IgD-negative memory B cell (primary cell): ENCODE measurements around the gene E2F1. TPM values are rescaled to one million over a fixed set of nuclear protein-coding genes. Genes with fewer than 3 reads are reported as not detected.

Experiments used
- H3K27ac Mint-ChIP-seq, 3 donors: one replicate each; pipeline ENCODE4 v1.8.0; 2020 to 2022; ENCODE audit warnings: mild to moderate bottlenecking in 3 of 3, mixed read lengths in 3 of 3, moderate library complexity in 1 of 3
- H3K27me3 Mint-ChIP-seq: one replicate; pipeline ENCODE4 v1.8.0; 2021; ENCODE audit warnings: mixed read lengths
- H3K36me3 Mint-ChIP-seq: one replicate; pipeline ENCODE4 v1.8.0; 2020; ENCODE audit warnings: mild to moderate bottlenecking, mixed read lengths
- H3K4me1 Mint-ChIP-seq, 3 donors: one replicate each; pipeline ENCODE4 v1.8.0; 2020 to 2022; ENCODE audit warnings: mixed read lengths in 3 of 3, mild to moderate bottlenecking in 1 of 3
- H3K4me3 Mint-ChIP-seq, 4 donors: one replicate each; pipeline ENCODE4 v1.8.0; 2020 to 2022; ENCODE audit warnings: mild to moderate bottlenecking in 4 of 4, mixed read lengths in 4 of 4, moderate library complexity in 3 of 4
- H3K9me3 Mint-ChIP-seq, 3 donors: one replicate each; pipeline ENCODE4 v1.8.0; 2020 to 2021; ENCODE audit warnings: mixed read lengths in 3 of 3, mild to moderate bottlenecking in 1 of 3
- polyA plus RNA-seq: library from polyadenylated mRNA; unstranded; fragments of 300-500 nt; fragmentation: Illumina TruSeq; gene quantifications from one replicate; pipeline ENCODE4 v1.2.3, GENCODE V29; 2021

E2F1 gene
- polyA plus RNA-seq, 1 donor from 2014 or later: 0.43 TPM

DNA sequence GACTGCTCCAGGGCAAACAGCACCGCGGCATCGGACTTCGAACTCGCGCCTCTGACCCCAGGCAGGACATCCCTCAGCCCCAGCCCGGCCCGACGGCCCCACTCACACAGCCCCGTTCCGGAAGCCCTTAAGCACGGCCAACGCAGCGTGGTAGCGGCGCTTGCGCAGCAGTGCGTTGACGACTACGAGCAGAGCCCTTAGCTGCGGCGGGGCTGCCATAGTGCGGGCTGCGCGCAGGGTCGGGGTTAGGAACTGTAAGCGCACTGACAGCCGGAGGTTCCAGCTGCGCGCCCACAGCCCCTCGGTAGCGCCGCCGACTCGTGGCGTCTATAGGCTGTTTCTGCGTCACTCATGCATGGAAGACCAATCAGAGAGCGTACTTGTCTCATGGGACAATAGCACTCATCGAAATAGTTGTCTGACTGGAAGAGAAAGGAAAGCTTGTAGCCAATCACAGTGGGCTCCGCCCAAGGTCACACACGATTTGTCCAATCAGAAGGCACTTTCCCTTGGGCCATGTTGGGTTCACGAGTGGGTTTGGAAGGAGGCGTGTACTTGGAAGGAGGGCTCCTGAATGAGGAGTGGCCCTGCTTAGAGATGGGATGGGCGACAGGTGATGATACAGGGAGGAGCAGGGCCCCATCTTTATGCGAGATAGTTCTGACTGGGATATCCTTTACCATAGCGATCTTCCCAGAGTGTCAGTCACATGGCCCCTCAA is 34.0 kb upstream of the E2F1 start, which contains the start of gene PXMP4:
TSS of gene PXMP4 (minus strand) at position 322 of the 721 bp plus-strand sequence. CDS start at position 219, 103 bp downstream.
- H3K9me3 Mint-ChIP-seq: peaks cover 0 to 2% (median 1%) of the 10 kb centered on the region in 3 donors
- H3K27me3 Mint-ChIP-seq: no peaks in the 10 kb centered on the region
- H3K4me3 Mint-ChIP-seq: peak within 1 kb of the TSS; percentile 70 to 99 (median 96)
- H3K36me3 Mint-ChIP-seq: peaks cover 5% of the 10 kb centered on the region
- peaks cover 8 to 11% (median 9%) of the 10 kb centered on the region in 3 donors for H3K4me1 Mint-ChIP-seq
- peak within 1 kb of the TSS; percentile 58 to 99 (median 85) for H3K27ac Mint-ChIP-seq

DNA sequence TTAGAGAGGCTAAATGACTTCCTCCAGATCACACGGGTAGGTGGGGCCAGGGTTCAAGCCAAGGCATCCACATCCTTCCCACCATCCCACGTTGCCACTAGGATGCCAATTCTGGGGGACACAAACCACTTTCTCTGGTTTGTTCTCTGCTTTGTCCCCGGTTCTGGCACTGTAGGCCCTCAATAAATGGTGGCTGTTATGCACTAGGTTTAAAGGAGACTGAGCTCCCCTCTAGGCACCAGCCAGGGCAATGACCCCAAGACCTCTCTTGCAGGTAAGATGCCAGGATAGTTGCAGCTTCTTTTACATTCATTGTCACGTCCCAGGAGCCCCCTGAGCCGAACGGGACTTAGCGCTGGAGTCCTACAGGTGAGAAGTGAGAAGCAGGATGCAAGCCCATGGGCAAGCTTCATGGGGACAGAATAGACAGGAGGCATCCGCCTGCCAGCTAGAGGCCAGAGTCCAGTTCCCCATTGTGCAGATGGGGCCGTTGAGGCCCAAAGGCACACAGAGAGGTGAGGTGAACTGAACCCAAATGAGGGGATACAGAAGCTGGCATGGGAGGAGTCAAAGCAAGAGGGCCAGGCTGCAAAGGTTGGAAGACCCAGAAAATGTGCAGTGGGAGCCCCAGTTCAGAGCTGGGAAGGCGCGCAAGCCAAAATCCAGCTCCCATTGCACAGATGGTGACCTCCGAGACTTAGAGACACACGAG is 33.2 kb upstream of the E2F1 start:
- Mint-ChIP-seq H3K27me3 (no peaks in the 10 kb centered on the region), H3K27ac (peak overlapping the region in 2 of 3 donors; percentile 85 to 99), H3K4me1 (peaks cover 8 to 11% (median 9%) of the 10 kb centered on the region in 3 donors), H3K9me3 (peaks cover 0 to 2% (median 1%) of the 10 kb centered on the region in 3 donors), H3K36me3 (peaks cover 5% of the 10 kb centered on the region), H3K4me3 (peak overlapping the region; percentile 70 to 99 (median 96))

DNA sequence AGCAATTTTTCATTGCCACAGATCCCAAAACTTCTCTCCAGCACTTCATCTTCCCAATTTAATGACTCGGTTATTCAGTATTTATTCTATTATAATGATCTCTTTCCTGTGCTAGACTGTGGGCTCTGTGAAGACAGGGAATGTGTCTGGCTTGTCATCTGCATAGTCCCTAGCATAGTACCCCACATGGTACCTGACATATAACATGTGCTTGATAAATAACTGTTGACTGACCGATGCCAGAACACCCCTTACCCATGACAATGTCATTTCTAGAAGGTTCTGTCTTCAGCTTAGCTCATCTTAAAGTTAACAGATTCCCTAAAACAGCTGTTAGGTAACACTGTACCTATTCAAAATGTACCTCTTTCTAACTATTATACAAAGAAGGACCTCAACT is 30.3 kb upstream of the E2F1 start:
- Mint-ChIP-seq H3K4me3 (no peak overlapping the region), H3K27ac (no peak overlapping the region), H3K36me3 (peaks cover 5% of the 10 kb centered on the region), H3K27me3 (no peaks in the 10 kb centered on the region), H3K4me1 (peaks cover 8 to 11% (median 9%) of the 10 kb centered on the region in 3 donors), H3K9me3 (peaks cover 0 to 2% (median 1%) of the 10 kb centered on the region in 3 donors)

DNA sequence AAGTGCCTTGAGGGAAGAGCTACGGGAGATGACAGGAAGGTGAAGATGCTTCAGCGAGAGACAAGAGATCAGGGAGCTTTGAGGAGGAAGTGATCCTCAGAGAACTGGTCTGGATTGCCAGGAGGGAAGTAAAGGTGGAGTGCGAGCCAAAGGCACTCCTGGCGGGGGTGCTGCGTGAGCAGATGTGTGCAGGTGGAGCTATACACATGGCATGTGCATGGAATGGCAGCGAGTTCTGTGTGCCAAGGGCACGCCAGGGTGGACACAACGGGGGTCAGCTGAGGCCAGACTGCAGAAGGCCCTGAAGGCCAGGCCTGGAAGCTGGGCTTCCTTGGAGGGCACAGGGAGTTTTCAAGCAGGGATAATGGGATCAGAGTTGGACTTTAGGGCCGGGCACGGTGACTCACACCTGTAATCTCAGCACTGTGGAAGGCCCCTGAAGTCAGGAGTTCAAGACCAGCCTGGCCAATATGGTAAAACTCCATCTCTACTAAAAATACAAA is 27.7 kb upstream of the E2F1 start:
- H3K9me3 Mint-ChIP-seq: no peaks in the 10 kb centered on the region
- H3K4me3 Mint-ChIP-seq: peak overlapping the region in 1 of 4 donors; percentile 6
- no peaks in the 10 kb centered on the region for H3K27me3 Mint-ChIP-seq
- no peak overlapping the region for H3K27ac Mint-ChIP-seq
- peaks cover 2 to 8% (median 4%) of the 10 kb centered on the region in 3 donors for H3K4me1 Mint-ChIP-seq
- H3K36me3 Mint-ChIP-seq: peaks cover 9% of the 10 kb centered on the region

DNA sequence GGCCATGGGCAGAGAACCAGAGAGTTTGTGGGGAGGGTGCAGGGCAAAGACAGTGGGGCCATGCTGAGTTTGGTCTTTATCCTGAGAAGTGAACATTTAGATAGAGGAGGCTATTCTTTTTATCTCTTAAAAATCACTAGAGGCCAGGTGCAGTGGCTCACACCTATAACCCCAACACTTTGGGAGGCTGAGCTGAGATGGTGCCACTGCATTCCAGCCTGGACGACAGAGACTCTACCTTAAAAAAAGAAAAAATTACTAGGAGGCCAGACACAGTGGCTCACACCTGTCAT is 25.2 kb upstream of the E2F1 start:
- peaks cover 11% of the 10 kb centered on the region for H3K36me3 Mint-ChIP-seq
- peaks cover 0 to 4% (median 4%) of the 10 kb centered on the region in 3 donors for H3K4me1 Mint-ChIP-seq
- no peaks in the 10 kb centered on the region for H3K9me3 Mint-ChIP-seq
- H3K4me3 Mint-ChIP-seq: no peak overlapping the region
- no peaks in the 10 kb centered on the region for H3K27me3 Mint-ChIP-seq
- H3K27ac Mint-ChIP-seq: no peak overlapping the region

DNA sequence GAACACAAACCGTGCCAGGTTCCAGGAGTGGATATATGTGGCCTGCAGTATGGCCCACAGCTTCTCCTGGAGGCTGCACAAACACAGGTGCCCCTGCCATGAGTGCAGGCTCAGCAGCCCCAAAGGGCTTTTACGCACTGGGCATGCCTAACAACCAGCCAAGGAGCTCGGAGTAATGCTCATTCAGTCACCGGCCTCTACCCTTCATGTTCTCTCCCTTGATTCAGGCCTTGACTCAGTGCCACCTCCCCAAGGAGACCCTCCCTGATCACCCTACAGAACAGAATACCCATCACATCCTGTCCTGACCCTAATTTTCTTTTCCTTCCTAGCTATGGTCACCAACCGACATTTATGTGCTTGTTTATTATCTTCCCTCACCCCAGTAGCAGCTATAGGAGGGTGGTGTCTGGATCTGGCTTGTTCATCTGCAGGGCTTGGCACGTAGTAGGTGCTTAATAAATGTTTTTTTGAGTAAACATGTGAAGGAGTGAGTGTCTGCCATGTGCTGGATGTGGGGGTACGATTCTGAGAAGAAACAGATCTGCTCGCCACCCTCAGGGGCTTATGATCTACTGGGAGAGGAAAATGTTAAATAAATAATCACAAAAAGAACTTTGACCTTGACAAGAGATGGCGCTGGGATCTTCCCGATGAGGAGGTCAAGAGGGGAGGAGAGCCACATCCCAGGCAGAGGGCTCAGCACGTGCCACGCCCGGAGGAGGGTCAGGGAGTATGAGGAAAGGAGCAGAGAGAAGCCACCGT is 24.7 kb upstream of the E2F1 start:
- Mint-ChIP-seq H3K27ac (peak overlapping the region in 1 of 3 donors; percentile 71), H3K27me3 (no peaks in the 10 kb centered on the region), H3K9me3 (no peaks in the 10 kb centered on the region), H3K36me3 (peaks cover 7% of the 10 kb centered on the region), H3K4me1 (peaks cover 0 to 4% (median 4%) of the 10 kb centered on the region in 3 donors), H3K4me3 (no peak overlapping the region)

DNA sequence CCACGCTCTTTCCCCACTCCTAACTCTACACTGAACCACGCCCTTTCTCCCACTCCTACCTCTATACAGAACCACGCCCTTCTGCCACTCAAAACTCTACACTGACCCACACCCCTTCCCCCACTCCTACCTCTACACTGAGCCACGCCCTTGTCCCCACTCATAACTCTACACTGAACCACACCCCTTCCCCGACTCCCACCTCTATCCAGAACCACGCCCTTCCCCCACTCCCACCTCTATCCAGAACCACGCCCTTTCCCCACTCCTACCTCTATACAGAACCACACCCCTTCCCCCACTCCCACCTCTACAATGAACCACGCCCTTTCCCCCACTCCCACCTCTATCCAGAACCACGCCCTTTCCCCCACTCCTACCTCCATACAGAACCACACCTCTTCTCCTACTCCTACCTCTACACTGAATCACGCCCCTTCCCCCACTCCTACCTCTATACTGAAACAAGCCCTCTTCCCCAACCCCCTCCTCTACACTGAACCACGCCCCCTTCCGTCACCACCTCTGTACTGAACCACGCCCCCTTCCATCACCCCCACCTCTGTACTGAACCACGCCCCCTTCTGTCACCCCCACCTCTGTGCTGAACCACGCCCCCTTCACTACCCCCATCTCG is 23.8 kb upstream of the E2F1 start:
- H3K36me3 Mint-ChIP-seq: peaks cover 7% of the 10 kb centered on the region
- peak overlapping the region in 1 of 3 donors; percentile 76 for H3K27ac Mint-ChIP-seq
- peaks cover 0 to 4% (median 4%) of the 10 kb centered on the region in 3 donors for H3K4me1 Mint-ChIP-seq
- no peaks in the 10 kb centered on the region for H3K9me3 Mint-ChIP-seq
- H3K27me3 Mint-ChIP-seq: no peaks in the 10 kb centered on the region
- H3K4me3 Mint-ChIP-seq: no peak overlapping the region

DNA sequence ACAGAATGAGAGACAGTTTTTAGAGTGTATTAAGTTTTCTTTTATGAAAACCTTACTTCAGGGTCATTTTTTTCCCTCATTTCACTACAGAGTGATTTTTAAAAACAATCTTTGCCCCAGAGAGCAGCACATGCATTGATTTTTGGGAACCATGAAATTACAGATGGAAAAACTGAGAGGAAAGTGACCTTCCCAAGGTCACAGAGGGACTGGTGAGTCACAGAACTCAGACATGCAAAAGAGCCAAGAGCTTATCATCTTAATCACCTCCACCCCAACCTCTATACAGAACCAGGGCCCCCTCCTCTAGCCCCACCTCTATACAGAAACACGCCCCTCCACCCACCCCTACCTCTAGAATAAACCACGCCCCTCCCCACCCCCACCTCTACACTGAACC is 23.2 kb upstream of the E2F1 start:
- Mint-ChIP-seq H3K9me3 (no peaks in the 10 kb centered on the region), H3K4me3 (no peak overlapping the region), H3K36me3 (peaks cover 7% of the 10 kb centered on the region), H3K27ac (no peak overlapping the region), H3K4me1 (peaks cover 0 to 4% (median 4%) of the 10 kb centered on the region in 3 donors), H3K27me3 (no peaks in the 10 kb centered on the region)

DNA sequence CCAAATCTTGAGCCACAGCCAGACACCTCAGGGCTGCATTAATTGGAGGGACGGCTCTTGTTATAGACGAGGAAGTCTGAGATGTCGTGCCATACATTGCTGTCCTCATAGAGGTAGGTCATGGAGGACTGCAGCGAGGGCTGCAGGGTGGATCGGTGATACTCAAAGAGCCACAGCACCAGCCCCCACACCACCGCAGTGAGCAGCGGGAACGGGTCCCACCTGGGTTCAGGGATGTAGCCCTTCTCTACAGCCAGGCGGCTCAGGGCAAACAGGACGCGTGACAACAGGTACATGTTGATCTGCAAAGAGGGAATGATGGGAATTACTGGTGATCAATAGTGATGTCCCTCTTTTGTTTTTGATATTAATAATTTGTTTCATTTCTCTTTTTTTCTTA is 21.5 kb upstream of the E2F1 start:
- H3K27ac Mint-ChIP-seq: no peak overlapping the region

DNA sequence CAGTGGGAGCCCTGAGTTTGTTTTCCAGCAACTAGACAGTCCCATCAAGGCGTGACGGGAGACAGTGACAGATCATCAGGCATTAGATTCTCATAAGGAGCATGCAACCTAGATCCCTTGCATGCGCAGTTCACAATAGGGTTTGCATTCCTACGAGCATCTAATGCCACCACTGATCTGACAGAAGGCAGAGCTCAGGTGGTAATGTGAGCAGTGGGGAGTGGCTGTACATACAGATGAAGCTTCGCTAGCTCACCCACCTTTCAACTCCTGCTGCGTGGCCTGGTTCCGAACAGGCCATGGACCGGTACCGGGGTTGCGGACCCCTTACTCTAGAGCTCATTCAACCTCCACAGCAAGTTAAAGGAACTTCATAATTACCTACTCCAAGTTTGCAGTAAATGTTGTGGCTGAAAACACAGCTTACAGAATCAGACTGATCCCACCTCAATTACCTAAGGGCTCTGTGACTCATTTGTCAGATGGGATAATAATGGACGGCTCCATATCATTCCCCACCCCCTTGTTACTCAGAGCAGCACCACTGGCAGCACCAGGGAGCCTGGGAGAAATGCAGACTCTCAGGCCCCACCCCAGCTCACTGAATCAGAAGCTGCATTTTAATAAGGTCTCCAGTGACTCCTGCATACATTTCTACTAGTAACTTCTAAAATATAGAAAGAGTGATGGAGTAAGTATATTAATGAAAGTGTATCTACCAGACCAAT is 18.2 kb upstream of the E2F1 start:
- Mint-ChIP-seq H3K36me3 (peaks cover 5% of the 10 kb centered on the region), H3K4me3 (no peak overlapping the region), H3K4me1 (no peaks in the 10 kb centered on the region), H3K27me3 (no peaks in the 10 kb centered on the region), H3K9me3 (no peaks in the 10 kb centered on the region), H3K27ac (no peak overlapping the region)

More for the DNA sequence above, 21.5 kb upstream of the E2F1 start:
- Mint-ChIP-seq H3K4me1 (peaks cover 0 to 4% (median 4%) of the 10 kb centered on the region in 3 donors), H3K36me3 (peaks cover 9% of the 10 kb centered on the region), H3K9me3 (no peaks in the 10 kb centered on the region), H3K4me3 (no peak overlapping the region), H3K27me3 (no peaks in the 10 kb centered on the region)

DNA sequence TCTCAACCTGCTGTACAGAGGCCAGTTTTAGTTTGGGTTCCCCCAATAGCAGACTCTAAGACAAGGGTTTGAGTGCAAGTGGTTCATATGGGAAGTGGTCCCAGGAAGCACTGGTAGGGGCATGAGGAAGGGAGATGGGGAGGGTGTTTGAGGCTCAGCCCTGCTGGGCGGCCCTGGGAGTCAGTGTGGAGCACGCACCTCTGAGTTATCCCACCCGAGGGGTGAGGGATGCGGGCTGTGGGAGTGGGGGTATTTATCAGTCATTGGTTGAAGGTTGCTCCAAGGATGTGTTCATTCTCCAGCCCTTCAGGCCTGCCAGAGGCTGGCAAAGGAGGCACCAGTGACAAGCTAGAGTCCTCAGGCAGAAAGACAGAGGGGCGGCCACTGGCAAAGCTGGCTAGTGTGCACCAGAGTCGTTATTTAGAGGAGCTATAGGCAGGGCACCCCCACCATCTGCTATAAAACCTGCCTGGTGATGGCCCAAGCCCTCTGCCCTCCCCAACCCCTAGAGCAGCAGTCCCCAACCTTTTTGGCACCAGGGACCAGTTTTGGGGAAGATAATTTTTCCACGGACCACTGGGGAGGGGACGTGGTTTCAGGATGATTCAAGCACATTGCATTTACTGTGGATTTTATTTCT is 17.4 kb upstream of the E2F1 start:
- H3K27me3 Mint-ChIP-seq: no peaks in the 10 kb centered on the region
- H3K36me3 Mint-ChIP-seq: peaks cover 5% of the 10 kb centered on the region
- no peak overlapping the region for H3K4me3 Mint-ChIP-seq
- H3K27ac Mint-ChIP-seq: no peak overlapping the region
- H3K4me1 Mint-ChIP-seq: no peaks in the 10 kb centered on the region
- no peaks in the 10 kb centered on the region for H3K9me3 Mint-ChIP-seq

DNA sequence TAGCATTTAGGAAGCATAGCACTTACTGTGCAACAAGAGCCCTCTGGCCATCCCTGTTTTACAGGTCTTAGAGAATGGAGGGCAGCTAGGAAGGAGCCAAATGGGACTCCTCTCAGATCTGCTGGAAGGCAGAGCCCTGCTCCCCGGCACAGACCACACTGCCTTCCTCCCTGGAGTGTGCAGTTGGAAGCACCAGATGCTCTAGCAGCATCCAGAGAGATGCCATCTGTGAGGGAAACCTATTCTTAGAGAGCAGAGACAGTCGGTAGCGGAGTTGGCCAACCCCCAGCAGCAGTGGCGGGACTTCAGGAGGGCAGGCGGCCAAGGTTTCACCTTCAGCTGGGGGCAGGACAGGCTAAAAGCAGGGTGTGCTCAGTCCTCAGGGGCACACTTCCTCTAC is 16.7 kb upstream of the E2F1 start:
- Mint-ChIP-seq H3K27me3 (no peaks in the 10 kb centered on the region), H3K4me1 (no peaks in the 10 kb centered on the region), H3K4me3 (no peak overlapping the region), H3K9me3 (no peaks in the 10 kb centered on the region), H3K27ac (no peak overlapping the region), H3K36me3 (peaks cover 5% of the 10 kb centered on the region)

DNA sequence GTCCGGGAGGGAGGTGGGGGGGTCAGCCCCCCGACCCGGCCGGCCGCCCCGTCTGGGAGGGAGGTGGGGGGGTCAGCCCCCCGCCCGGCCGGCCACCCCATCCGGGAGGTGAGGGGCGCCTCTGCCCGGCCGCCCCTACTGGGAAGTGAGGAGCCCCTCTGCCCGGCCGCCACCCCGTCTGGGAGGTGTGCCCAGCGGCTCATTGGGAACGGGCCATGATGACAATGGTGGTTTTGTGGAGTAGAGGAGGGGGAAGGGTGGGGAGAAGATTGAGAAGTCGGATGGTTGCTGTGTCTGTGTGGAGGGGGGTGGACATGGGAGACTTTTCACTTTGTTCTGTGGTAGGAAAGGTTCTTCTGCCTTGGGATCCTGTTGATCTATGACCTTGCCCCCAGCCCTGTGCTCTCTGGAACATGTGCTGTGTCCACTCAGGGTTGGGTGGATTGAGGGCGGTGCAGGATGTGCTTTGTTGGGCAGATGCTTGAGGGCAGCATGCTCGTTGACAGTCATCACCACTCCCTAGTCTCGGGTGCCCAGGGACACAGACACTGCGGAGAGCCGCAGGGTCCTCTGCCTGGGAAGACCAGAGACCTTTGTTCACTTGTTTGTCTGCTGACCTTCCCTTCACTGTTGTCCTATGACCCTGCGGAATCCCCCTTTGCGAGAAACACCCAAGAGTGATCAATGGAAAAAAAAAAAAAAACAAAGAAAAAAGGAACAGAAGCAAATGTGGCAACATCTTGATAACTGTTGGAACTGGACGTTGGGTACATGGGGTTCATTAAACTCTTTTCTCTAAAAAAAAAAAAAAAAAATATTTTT is 15.7 kb upstream of the E2F1 start:
- H3K4me1 Mint-ChIP-seq: peaks cover 0 to 2% (median 0%) of the 10 kb centered on the region in 3 donors
- H3K36me3 Mint-ChIP-seq: peaks cover 2% of the 10 kb centered on the region
- H3K27ac Mint-ChIP-seq: no peak overlapping the region
- H3K9me3 Mint-ChIP-seq: no peaks in the 10 kb centered on the region
- H3K27me3 Mint-ChIP-seq: no peaks in the 10 kb centered on the region
- H3K4me3 Mint-ChIP-seq: no peak overlapping the region
